ENCODE data around the gene DMXL1. TPM values are rescaled to one million over a fixed set of nuclear protein-coding genes. Genes with fewer than 3 reads are reported as not detected.

The DMXL1 gene
- polyA plus RNA-seq, 1 experiment: 8.5 TPM

DNA sequence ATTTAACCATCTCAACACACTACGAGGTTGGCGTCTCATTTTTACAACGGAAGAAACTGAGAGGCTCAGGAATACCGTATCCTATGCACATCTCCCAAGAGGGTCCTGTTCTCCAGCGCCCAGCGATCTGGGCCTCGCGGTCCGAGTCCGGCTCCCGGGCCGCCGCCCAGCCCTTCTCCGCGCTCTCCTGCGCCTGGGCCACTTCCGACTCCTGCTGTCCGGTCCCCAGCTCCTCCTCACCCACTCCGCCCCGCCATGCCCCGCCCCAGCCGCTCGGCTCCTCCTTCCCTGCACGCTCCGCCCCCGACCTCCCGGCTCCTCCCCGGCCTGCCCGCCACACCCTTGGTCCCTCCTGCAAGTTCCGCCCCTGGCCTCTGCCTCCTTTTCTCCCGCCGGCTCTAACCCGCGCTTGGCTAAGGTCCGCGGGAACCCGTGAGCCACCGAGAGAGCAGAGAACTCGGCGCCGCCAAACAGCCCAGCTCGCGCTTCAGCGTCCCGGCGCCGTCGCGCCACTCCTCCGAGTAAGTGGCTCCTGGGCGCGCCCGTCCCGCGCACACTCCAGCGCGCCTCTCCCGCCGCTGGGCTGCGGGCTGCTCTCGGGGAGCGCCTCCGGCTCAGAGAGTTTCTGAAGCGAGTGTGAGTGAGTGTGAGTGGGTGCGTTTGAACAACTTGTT lies 197.6 kb downstream of the DMXL1 start:
- ChIA-PET POLR2A (interaction anchor here (0.6 kb wide), 1 partner anchor 36 kb away, joined by 4 read pairs; no protein-coding TSS in a partner anchor), CTCF (interaction anchor here (0.8 to 2.2 kb wide), 10 partner anchors 43 to 280 kb away, joined by 3 to 16 read pairs (median 3); partner anchors contain the start of gene DTWD2)
- Histone ChIP-seq H3K27me3 (ENCODE audit: control insufficient read depth, insufficient read depth, low read length) (no peaks in the 10 kb centered on the region; the same call in 1 of the 2 replicates), H3K4me3 (ENCODE audit: low read depth, low read length) (peak overlapping the region; percentile 75), H3K36me3 (ENCODE audit: control insufficient read depth, insufficient read depth, low read length) (no peaks in the 10 kb centered on the region)
- peak; percentile 73 for DNase-seq (ENCODE audit: low read depth)
- TF ChIP-seq, protein P1, sequence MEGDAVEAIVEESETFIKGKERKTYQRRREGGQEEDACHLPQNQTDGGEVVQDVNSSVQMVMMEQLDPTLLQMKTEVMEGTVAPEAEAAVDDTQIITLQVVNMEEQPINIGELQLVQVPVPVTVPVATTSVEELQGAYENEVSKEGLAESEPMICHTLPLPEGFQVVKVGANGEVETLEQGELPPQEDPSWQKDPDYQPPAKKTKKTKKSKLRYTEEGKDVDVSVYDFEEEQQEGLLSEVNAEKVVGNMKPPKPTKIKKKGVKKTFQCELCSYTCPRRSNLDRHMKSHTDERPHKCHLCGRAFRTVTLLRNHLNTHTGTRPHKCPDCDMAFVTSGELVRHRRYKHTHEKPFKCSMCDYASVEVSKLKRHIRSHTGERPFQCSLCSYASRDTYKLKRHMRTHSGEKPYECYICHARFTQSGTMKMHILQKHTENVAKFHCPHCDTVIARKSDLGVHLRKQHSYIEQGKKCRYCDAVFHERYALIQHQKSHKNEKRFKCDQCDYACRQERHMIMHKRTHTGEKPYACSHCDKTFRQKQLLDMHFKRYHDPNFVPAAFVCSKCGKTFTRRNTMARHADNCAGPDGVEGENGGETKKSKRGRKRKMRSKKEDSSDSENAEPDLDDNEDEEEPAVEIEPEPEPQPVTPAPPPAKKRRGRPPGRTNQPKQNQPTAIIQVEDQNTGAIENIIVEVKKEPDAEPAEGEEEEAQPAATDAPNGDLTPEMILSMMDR (IDR thresholded peaks at IDR 0.05; ENCODE audit: insufficient read depth, low read depth, low read length): no peak

DNA sequence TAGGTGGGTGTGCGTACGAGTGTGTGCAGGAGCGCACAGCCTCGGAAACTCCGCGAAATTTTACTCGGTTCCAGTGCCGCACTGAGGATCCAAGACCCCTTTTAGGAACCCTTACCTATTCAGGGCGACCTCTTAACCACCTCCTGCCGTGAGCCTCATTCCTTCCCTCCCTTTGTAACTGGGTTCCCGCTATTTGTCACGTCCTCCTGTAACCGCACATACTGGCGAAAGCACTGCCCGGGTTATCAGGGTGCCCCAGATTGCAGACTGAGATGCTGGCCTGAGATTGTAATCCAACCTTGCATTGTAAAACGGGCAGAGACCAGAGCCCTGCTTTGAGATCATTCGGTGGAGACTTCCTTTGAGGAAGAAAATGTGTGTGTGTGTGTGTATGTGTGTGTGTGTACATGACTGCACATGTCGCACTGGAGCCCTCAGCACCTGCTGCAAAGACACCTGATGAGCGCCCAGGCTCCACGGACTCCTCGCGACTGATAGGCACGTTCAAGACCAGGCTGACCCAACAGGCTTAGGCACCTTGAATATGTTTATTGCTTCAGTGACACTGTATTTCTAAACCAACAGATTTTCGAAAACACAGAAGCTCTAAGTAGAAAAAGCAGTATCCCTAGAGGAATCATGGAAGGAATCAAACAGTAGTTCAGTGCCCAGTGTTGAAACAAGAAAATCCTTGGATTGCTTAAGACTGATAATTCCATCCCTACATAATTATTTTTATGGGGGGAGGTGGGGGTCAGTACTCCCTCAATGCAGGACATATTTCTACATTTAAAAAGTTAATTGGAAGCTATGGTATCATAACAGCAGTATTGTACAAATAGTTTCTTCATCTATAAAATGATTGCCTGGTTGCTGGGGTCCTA lies 198.4 kb downstream of the DMXL1 start:
- POLR2A ChIA-PET: no interaction called here
- no peaks in the 10 kb centered on the region; the same call in 1 of the 2 replicates for H3K27me3 ChIP-seq (ENCODE audit: control insufficient read depth, insufficient read depth, low read length)
- H3K4me3 ChIP-seq (ENCODE audit: low read depth, low read length): peak overlapping the region; percentile 75
- CTCF ChIA-PET: interaction anchor here (0.8 to 2.2 kb wide), 7 partner anchors 42 to 247 kb away, joined by 3 to 16 read pairs (median 3); no protein-coding TSS in a partner anchor
- TF ChIP-seq, protein P1 (IDR thresholded peaks at IDR 0.05; ENCODE audit: insufficient read depth, low read depth, low read length): no peak
- H3K36me3 ChIP-seq (ENCODE audit: control insufficient read depth, insufficient read depth, low read length): no peaks in the 10 kb centered on the region
- no peak for DNase-seq (ENCODE audit: low read depth)

DNA sequence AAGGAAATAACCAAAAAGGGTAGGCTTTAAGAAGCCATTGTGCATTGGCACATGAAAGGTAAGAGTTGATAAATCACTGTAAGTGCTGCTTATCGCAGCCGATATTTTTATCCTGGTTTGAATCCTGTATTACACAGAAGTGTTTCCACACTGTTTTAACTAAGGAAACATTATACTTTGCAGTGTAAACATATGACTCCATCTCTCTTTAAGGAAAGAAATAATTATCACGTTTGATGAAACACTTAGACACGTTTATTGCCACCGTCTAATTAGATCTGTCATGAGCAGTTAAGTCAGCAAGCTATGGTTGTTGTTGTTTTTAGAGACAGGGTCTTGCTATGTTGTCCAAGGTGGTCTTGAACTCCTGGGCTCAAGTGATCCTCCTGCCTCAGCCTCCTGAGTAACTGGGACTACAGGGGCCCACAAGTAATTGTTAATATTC lies 199.3 kb downstream of the DMXL1 start:
- ChIA-PET POLR2A (no interaction called here), CTCF (interaction anchor here (0.8 kb wide), 1 partner anchor 65 kb away, joined by 3 read pairs; no protein-coding TSS in a partner anchor)
- H3K4me3 ChIP-seq (ENCODE audit: low read depth, low read length): no peak overlapping the region
- DNase-seq (ENCODE audit: low read depth): no peak
- TF ChIP-seq, protein P1 (IDR thresholded peaks at IDR 0.05; ENCODE audit: insufficient read depth, low read depth, low read length): no peak
- no peaks in the 10 kb centered on the region for H3K27me3 ChIP-seq (ENCODE audit: control insufficient read depth, insufficient read depth, low read length)
- H3K36me3 ChIP-seq (ENCODE audit: control insufficient read depth, insufficient read depth, low read length): no peaks in the 10 kb centered on the region

- H3K4me3 ChIP-seq (ENCODE audit: low read depth, low read length): no peak overlapping the region
- TF ChIP-seq, protein P1 (IDR thresholded peaks at IDR 0.05; ENCODE audit: insufficient read depth, low read depth, low read length): no peak
- ChIA-PET CTCF (interaction anchor here (0.9 kb wide), 1 partner anchor 110 kb away, joined by 3 read pairs; no protein-coding TSS in a partner anchor), POLR2A (no interaction called here)
- no peaks in the 10 kb centered on the region for H3K36me3 ChIP-seq (ENCODE audit: control insufficient read depth, insufficient read depth, low read length)
- H3K27me3 ChIP-seq (ENCODE audit: control insufficient read depth, insufficient read depth, low read length): no peaks in the 10 kb centered on the region
- DNase-seq (ENCODE audit: low read depth): no peak
Measured at GRCh38 chr5:119270960-119271757, 200.3 kb downstream of the DMXL1 start.

Data from BJ (cell line).